ENCODE measurements around the gene KDELR1.

- no peak for TF ChIP-seq POLR2A (IDR thresholded peaks at IDR 0.05; ENCODE audit: low read length)
- no peak for TF ChIP-seq GATA1 (IDR thresholded peaks at IDR 0.05; ENCODE audit: low read depth, low read length)
Observed at GRCh38 chr19:48362716-48363499, 28.4 kb downstream of the KDELR1 start.

All from erythroblast (primary cell).